HG03060 (cell line): ENCODE measurements around the gene MORF4L1.

ENCODE experiments used
- ATAC-seq: cut with Tn5 transposase; IDR thresholded peaks from one replicate; pipeline ENCODE4 v1.9.1; 2021; ENCODE audit warnings: low read depth, moderate number of reproducible peaks; ENCODE audit not compliant: unreplicated experiment

The MORF4L1 gene

GRCh38 chr15:78942741-78943140, 70.1 kb downstream of the MORF4L1 start:
- ATAC-seq: no peak

- no peak for ATAC-seq
These were observed 71.0 kb downstream of the MORF4L1 start for GRCh38 chr15:78943692-78944091.

- no peak for ATAC-seq
These were observed 71.5 kb downstream of the MORF4L1 start for GRCh38 chr15:78944202-78944625.

GRCh38 chr15:78944669-78945407, 72.1 kb downstream of the MORF4L1 start, which contains the start of gene CTSH:
CTSH (minus strand) TSS chr15:78945046; CDS start chr15:78944981, 65 bp downstream.
- no peak for ATAC-seq

- no peak for ATAC-seq
These were observed 73.8 kb downstream of the MORF4L1 start for GRCh38 chr15:78946493-78946892.

- ATAC-seq: no peak
These were observed 74.8 kb downstream of the MORF4L1 start for GRCh38 chr15:78947506-78947905.
